ENCODE results near the gene MAGEL2. TPM values are rescaled to one million over a fixed set of nuclear protein-coding genes. Genes with fewer than 3 reads are reported as not detected.

MAGEL2 gene
- total RNA-seq, 1 experiment from 2014 or later = 10.7 TPM

DNA sequence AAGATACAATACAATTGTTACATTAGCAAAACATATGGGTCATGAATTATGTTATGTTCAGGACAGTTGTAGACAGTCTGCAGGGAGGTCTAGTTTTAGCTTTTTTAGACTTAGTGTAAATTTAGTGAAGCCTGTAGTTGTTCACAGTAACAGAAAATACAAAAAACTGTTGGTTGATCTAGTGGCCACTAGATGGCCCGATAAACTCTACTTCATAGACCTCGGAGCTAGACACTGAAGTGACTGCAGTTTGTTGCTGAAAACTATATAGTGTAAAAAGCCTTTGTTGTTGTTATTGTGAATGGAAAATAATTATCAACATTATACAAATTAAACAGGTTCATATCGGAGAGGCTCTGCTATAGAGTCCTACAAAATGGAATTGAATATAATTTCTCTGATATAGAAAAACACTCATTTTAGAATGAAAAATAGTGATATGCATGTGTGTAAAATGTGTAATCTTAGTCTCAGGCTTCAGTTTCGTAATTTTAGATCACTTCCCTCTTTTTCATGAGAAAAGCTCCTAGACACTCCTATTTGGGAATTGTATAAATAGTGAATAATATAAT, 18.3 kb downstream of the MAGEL2 start:
- H3K27me3 Mint-ChIP-seq (ENCODE audit: low read depth) = peaks cover 56% of the 10 kb centered on the region
- TF ChIP-seq ZNF219 (CRISPR knock-in tag; IDR thresholded peaks at IDR 0.05; ENCODE audit: borderline replicate concordance) (no peak), FOXJ3 (CRISPR knock-in tag; IDR thresholded peaks at IDR 0.05; ENCODE audit: borderline replicate concordance) (no peak), JAZF1 (CRISPR knock-in tag; IDR thresholded peaks at IDR 0.05) (no peak), TEAD1 (CRISPR knock-in tag; IDR thresholded peaks at IDR 0.05) (no peak), ATF1 (CRISPR knock-in tag; IDR thresholded peaks at IDR 0.05) (no peak), ESRRA (CRISPR knock-in tag; IDR thresholded peaks at IDR 0.05; ENCODE audit: borderline replicate concordance) (no peak), ATF6 (CRISPR knock-in tag; IDR thresholded peaks at IDR 0.05) (no peak), ZNF263 (CRISPR knock-in tag; IDR thresholded peaks at IDR 0.05; ENCODE audit: low read depth) (no peak), CREB1 (CRISPR knock-in tag; IDR thresholded peaks at IDR 0.05) (no peak), GTF2I (CRISPR knock-in tag; conservative IDR thresholded peaks at IDR 0.05) (no peak), SOX15 (CRISPR knock-in tag; IDR thresholded peaks at IDR 0.05) (no peak), PRRX2 (CRISPR knock-in tag; IDR thresholded peaks at IDR 0.05) (no peak), EMX1 (CRISPR knock-in tag; IDR thresholded peaks at IDR 0.05) (no peak), AR (CRISPR knock-in tag; IDR thresholded peaks at IDR 0.05) (no peak), ARID4B (CRISPR knock-in tag; IDR thresholded peaks at IDR 0.05; ENCODE audit: borderline replicate concordance) (no peak), PRDM15 (CRISPR knock-in tag; IDR thresholded peaks at IDR 0.05) (no peak)
- TF ChIP-seq, protein P1, sequence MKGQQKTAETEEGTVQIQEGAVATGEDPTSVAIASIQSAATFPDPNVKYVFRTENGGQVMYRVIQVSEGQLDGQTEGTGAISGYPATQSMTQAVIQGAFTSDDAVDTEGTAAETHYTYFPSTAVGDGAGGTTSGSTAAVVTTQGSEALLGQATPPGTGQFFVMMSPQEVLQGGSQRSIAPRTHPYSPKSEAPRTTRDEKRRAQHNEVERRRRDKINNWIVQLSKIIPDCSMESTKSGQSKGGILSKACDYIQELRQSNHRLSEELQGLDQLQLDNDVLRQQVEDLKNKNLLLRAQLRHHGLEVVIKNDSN (CRISPR knock-in tag; IDR thresholded peaks at IDR 0.05) = no peak
- TF ChIP-seq, protein P2, sequence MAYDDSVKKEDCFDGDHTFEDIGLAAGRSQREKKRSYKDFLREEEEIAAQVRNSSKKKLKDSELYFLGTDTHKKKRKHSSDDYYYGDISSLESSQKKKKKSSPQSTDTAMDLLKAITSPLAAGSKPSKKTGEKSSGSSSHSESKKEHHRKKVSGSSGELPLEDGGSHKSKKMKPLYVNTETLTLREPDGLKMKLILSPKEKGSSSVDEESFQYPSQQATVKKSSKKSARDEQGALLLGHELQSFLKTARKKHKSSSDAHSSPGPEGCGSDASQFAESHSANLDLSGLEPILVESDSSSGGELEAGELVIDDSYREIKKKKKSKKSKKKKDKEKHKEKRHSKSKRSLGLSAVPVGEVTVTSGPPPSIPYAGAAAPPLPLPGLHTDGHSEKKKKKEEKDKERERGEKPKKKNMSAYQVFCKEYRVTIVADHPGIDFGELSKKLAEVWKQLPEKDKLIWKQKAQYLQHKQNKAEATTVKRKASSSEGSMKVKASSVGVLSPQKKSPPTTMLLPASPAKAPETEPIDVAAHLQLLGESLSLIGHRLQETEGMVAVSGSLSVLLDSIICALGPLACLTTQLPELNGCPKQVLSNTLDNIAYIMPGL (CRISPR knock-in tag; IDR thresholded peaks at IDR 0.05) = no peak
- TF ChIP-seq, protein P3, sequence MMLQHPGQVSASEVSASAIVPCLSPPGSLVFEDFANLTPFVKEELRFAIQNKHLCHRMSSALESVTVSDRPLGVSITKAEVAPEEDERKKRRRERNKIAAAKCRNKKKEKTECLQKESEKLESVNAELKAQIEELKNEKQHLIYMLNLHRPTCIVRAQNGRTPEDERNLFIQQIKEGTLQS (CRISPR knock-in tag; conservative IDR thresholded peaks at IDR 0.05) = no peak
- ATAC-seq (peak; percentile 67), DNase-seq (ENCODE audit: low spot score) (no peak)
- peaks cover 24% of the 10 kb centered on the region for H3K36me3 Mint-ChIP-seq
- ChIA-PET POLR2A (no interaction called here), CTCF (interaction anchor here (0.5 to 2.4 kb wide), 14 partner anchors 10 to 1047 kb away, joined by 3 to 9 read pairs (median 4); no protein-coding TSS in a partner anchor)
- H3K9me3 Mint-ChIP-seq = peaks cover 58% of the 10 kb centered on the region
- H3K4me3 Mint-ChIP-seq = peak overlapping the region; percentile 46
- H3K4me1 Mint-ChIP-seq = peaks cover 2% of the 10 kb centered on the region; the same call in 1 of the 2 replicates
- no peak overlapping the region for H3K27ac Mint-ChIP-seq
